Stimulated activated effector memory CD8-positive, alpha-beta T cell treated with anti-CD3 and anti-CD28 coated beads, Interleukin-12 subunit alpha, Interleukin-12 subunit beta, amount 100 ng/mL, for 72 hours (primary cell): ENCODE measurements around the gene AGMO.

Source experiments
- ATAC-seq: fragments of 150-1000 bp; cut with Tn5 transposase; 2 replicates; pipeline ENCODE4 v1.10.0; 2021
- DNase-seq, 2 donors: peaks; one replicate each; pipeline ENCODE4 v3.0.0; 2021 to 2022; ENCODE audit warnings: low spot score in 2 of 2
- H3K27ac Mint-ChIP-seq: one replicate; pipeline ENCODE4 v1.8.0; 2022; ENCODE audit warnings: mild to moderate bottlenecking, mixed read lengths
- H3K36me3 Mint-ChIP-seq: one replicate; pipeline ENCODE4 v1.8.0; 2022; ENCODE audit warnings: mild to moderate bottlenecking, mixed read lengths
- H3K4me1 Mint-ChIP-seq: one replicate; pipeline ENCODE4 v1.8.0; 2022; ENCODE audit warnings: mixed read lengths
- H3K4me3 Mint-ChIP-seq: one replicate; pipeline ENCODE4 v1.8.0; 2022; ENCODE audit warnings: mild to moderate bottlenecking, mixed read lengths
- H3K9me3 Mint-ChIP-seq: one replicate; pipeline ENCODE4 v1.8.0; 2022; ENCODE audit warnings: mixed read lengths

The AGMO gene

GRCh38 chr7:15378494-15379145 lies 183.2 kb downstream of the AGMO start:
- Mint-ChIP-seq H3K4me3 (no peak overlapping the region), H3K36me3 (no peaks in the 10 kb centered on the region), H3K9me3 (peaks cover 4% of the 10 kb centered on the region), H3K27ac (no peak overlapping the region), H3K4me1 (no peaks in the 10 kb centered on the region)
- ATAC-seq (no peak), DNase-seq (no peak)

GRCh38 chr7:15376600-15376999 lies 185.2 kb downstream of the AGMO start:
- Mint-ChIP-seq H3K36me3 (no peaks in the 10 kb centered on the region), H3K9me3 (peaks cover 4% of the 10 kb centered on the region), H3K27ac (no peak overlapping the region), H3K4me1 (no peaks in the 10 kb centered on the region), H3K4me3 (no peak overlapping the region)
- DNase-seq, result no peak
- ATAC-seq, result no peak

- H3K9me3 Mint-ChIP-seq, result peaks cover 6% of the 10 kb centered on the region
- no peak overlapping the region for H3K27ac Mint-ChIP-seq
- no peaks in the 10 kb centered on the region for H3K36me3 Mint-ChIP-seq
- H3K4me3 Mint-ChIP-seq, result no peak overlapping the region
- ATAC-seq (no peak), DNase-seq (no peak)
- H3K4me1 Mint-ChIP-seq, result no peaks in the 10 kb centered on the region
Measured at GRCh38 chr7:15370441-15370840, 191.4 kb downstream of the AGMO start.

- ATAC-seq (no peak), DNase-seq (no peak)
- Mint-ChIP-seq H3K9me3 (peaks cover 6% of the 10 kb centered on the region), H3K36me3 (no peaks in the 10 kb centered on the region), H3K4me3 (no peak overlapping the region), H3K27ac (no peak overlapping the region), H3K4me1 (no peaks in the 10 kb centered on the region)
Measured at GRCh38 chr7:15368653-15369052, 193.2 kb downstream of the AGMO start.

- Mint-ChIP-seq H3K27ac (no peak overlapping the region), H3K4me1 (no peaks in the 10 kb centered on the region), H3K9me3 (peaks cover 6% of the 10 kb centered on the region), H3K4me3 (no peak overlapping the region), H3K36me3 (no peaks in the 10 kb centered on the region)
- DNase-seq (no peak), ATAC-seq (no peak)
Measured at GRCh38 chr7:15367897-15368296, 193.9 kb downstream of the AGMO start.

- no peak for DNase-seq
- H3K4me1 Mint-ChIP-seq, result no peaks in the 10 kb centered on the region
- H3K27ac Mint-ChIP-seq, result no peak overlapping the region
- no peak overlapping the region for H3K4me3 Mint-ChIP-seq
- H3K9me3 Mint-ChIP-seq, result peaks cover 3% of the 10 kb centered on the region
- ATAC-seq, result no peak
- H3K36me3 Mint-ChIP-seq, result no peaks in the 10 kb centered on the region
Measured at GRCh38 chr7:15358112-15358511, 203.7 kb downstream of the AGMO start.

- H3K36me3 Mint-ChIP-seq, result no peaks in the 10 kb centered on the region
- no peak overlapping the region for H3K27ac Mint-ChIP-seq
- ATAC-seq (no peak), DNase-seq (no peak)
- no peaks in the 10 kb centered on the region for H3K4me1 Mint-ChIP-seq
- no peak overlapping the region for H3K4me3 Mint-ChIP-seq
- H3K9me3 Mint-ChIP-seq, result peaks cover 6% of the 10 kb centered on the region
Measured at GRCh38 chr7:15352421-15353206, 209.2 kb downstream of the AGMO start.

GRCh38 chr7:15345216-15345615 lies 216.6 kb downstream of the AGMO start:
- ATAC-seq, result no peak
- H3K9me3 Mint-ChIP-seq, result peaks cover 12% of the 10 kb centered on the region
- H3K36me3 Mint-ChIP-seq, result no peaks in the 10 kb centered on the region
- no peak for DNase-seq
- no peak overlapping the region for H3K27ac Mint-ChIP-seq
- no peaks in the 10 kb centered on the region for H3K4me1 Mint-ChIP-seq
- H3K4me3 Mint-ChIP-seq, result no peak overlapping the region

GRCh38 chr7:15341817-15342216 lies 220.0 kb downstream of the AGMO start:
- Mint-ChIP-seq H3K9me3 (peaks cover 8% of the 10 kb centered on the region), H3K4me1 (no peaks in the 10 kb centered on the region), H3K27ac (no peak overlapping the region), H3K4me3 (no peak overlapping the region), H3K36me3 (no peaks in the 10 kb centered on the region)
- DNase-seq, result no peak
- no peak for ATAC-seq

GRCh38 chr7:15336146-15336545 lies 225.7 kb downstream of the AGMO start:
- ATAC-seq (no peak), DNase-seq (no peak)
- no peaks in the 10 kb centered on the region for H3K9me3 Mint-ChIP-seq
- H3K27ac Mint-ChIP-seq, result no peak overlapping the region
- H3K4me1 Mint-ChIP-seq, result no peaks in the 10 kb centered on the region
- no peak overlapping the region for H3K4me3 Mint-ChIP-seq
- no peaks in the 10 kb centered on the region for H3K36me3 Mint-ChIP-seq

- no peaks in the 10 kb centered on the region for H3K36me3 Mint-ChIP-seq
- H3K27ac Mint-ChIP-seq, result no peak overlapping the region
- DNase-seq (no peak), ATAC-seq (no peak)
- H3K4me3 Mint-ChIP-seq, result no peak overlapping the region
- no peaks in the 10 kb centered on the region for H3K9me3 Mint-ChIP-seq
- no peaks in the 10 kb centered on the region for H3K4me1 Mint-ChIP-seq
Measured at GRCh38 chr7:15335390-15335789, 226.4 kb downstream of the AGMO start.

- ATAC-seq, result no peak
- Mint-ChIP-seq H3K9me3 (no peaks in the 10 kb centered on the region), H3K36me3 (no peaks in the 10 kb centered on the region), H3K27ac (no peak overlapping the region), H3K4me1 (no peaks in the 10 kb centered on the region), H3K4me3 (no peak overlapping the region)
- DNase-seq, result no peak
Measured at GRCh38 chr7:15334536-15335263, 227.1 kb downstream of the AGMO start.

- Mint-ChIP-seq H3K36me3 (no peaks in the 10 kb centered on the region), H3K4me3 (no peak overlapping the region), H3K4me1 (no peaks in the 10 kb centered on the region), H3K27ac (no peak overlapping the region), H3K9me3 (no peaks in the 10 kb centered on the region)
- no peak for DNase-seq
- no peak for ATAC-seq
Measured at GRCh38 chr7:15332956-15333355, 228.9 kb downstream of the AGMO start.

- ATAC-seq, result no peak
- DNase-seq, result no peak
- Mint-ChIP-seq H3K4me1 (no peaks in the 10 kb centered on the region), H3K27ac (no peak overlapping the region), H3K9me3 (no peaks in the 10 kb centered on the region), H3K4me3 (no peak overlapping the region), H3K36me3 (no peaks in the 10 kb centered on the region)
Measured at GRCh38 chr7:15330943-15331342, 230.9 kb downstream of the AGMO start.

- H3K4me1 Mint-ChIP-seq, result no peaks in the 10 kb centered on the region
- H3K36me3 Mint-ChIP-seq, result peaks cover 5% of the 10 kb centered on the region
- no peak overlapping the region for H3K27ac Mint-ChIP-seq
- no peak overlapping the region for H3K4me3 Mint-ChIP-seq
- H3K9me3 Mint-ChIP-seq, result no peaks in the 10 kb centered on the region
- DNase-seq (no peak), ATAC-seq (no peak)
Measured at GRCh38 chr7:15327001-15327400, 234.8 kb downstream of the AGMO start.
